GM19351 (cell line): Measurements from ENCODE around the gene ZSCAN5A.
"Not testable (repeated sequence)": the region's sequence is repeated elsewhere in the genome, so short reads cannot be mapped to it uniquely, and the experiment has no call there.

Source experiments
- ATAC-seq: cut with Tn5 transposase; IDR thresholded peaks from one replicate; pipeline ENCODE4 v1.9.1; 2021; ENCODE audit warnings: mild to moderate bottlenecking, moderate library complexity; ENCODE audit not compliant: unreplicated experiment

ZSCAN5A gene

GRCh38 chr19:56314381-56315076, at the start of gene ZSCAN5A:
TSS of gene ZSCAN5A (minus strand) at chr19:56314839. CDS start at chr19:56225046, 89,793 bp downstream.
- ATAC-seq, result peak; percentile 66

- ATAC-seq, result no peak
Measured at GRCh38 chr19:56360841-56361240, 46.2 kb upstream of the ZSCAN5A start.

- ATAC-seq, result no peak
Measured at GRCh38 chr19:56356944-56357343, 42.3 kb upstream of the ZSCAN5A start.

GRCh38 chr19:56355517-56355916, 40.9 kb upstream of the ZSCAN5A start:
- ATAC-seq, result no peak

GRCh38 chr19:56351208-56351607, 36.6 kb upstream of the ZSCAN5A start:
- no peak for ATAC-seq

GRCh38 chr19:56350416-56351045, 35.9 kb upstream of the ZSCAN5A start:
- no peak for ATAC-seq

- no peak for ATAC-seq
Measured at GRCh38 chr19:56348289-56348877, 33.7 kb upstream of the ZSCAN5A start.

GRCh38 chr19:56347163-56347778, 32.6 kb upstream of the ZSCAN5A start:
- ATAC-seq, result no peak

GRCh38 chr19:56341948-56342347, 27.3 kb upstream of the ZSCAN5A start:
- ATAC-seq, result no peak

GRCh38 chr19:56339031-56339430, 24.4 kb upstream of the ZSCAN5A start:
- not testable (repeated sequence) for ATAC-seq

- ATAC-seq, result not testable (repeated sequence)
Measured at GRCh38 chr19:56337077-56337476, 22.4 kb upstream of the ZSCAN5A start.

GRCh38 chr19:56335371-56335770, 20.7 kb upstream of the ZSCAN5A start:
- not testable (repeated sequence) for ATAC-seq

GRCh38 chr19:56333506-56333905, 18.9 kb upstream of the ZSCAN5A start:
- ATAC-seq, result no peak

GRCh38 chr19:56332695-56333094, 18.1 kb upstream of the ZSCAN5A start:
- no peak for ATAC-seq

GRCh38 chr19:56324436-56324835, 9.8 kb upstream of the ZSCAN5A start:
- no peak for ATAC-seq

- no peak for ATAC-seq
Measured at GRCh38 chr19:56321989-56322440, 7.4 kb upstream of the ZSCAN5A start.

GRCh38 chr19:56321254-56321988, 6.8 kb upstream of the ZSCAN5A start:
- no peak for ATAC-seq

GRCh38 chr19:56319991-56320390, 5.4 kb upstream of the ZSCAN5A start:
- ATAC-seq, result no peak

- no peak for ATAC-seq
Measured at GRCh38 chr19:56317749-56318148, 3.1 kb upstream of the ZSCAN5A start.

GRCh38 chr19:56316728-56317127, 2.1 kb upstream of the ZSCAN5A start:
- ATAC-seq, result no peak
